GM10248 (cell line): Measurements from ENCODE around the gene PALLD.

Experiments used
- CTCF ChIA-PET: fragments of 300-600 bp; sonication (Branson Sonifier 250); formaldehyde crosslinking; extraction: SDS; loops from one replicate; lab custom pipeline; 2021; ENCODE audit warnings: antibody characterized with exemption; lab: Yijun Ruan, JAX
- POLR2A ChIA-PET: fragments of 350-650 bp; sonication (Branson Sonifier 250); formaldehyde crosslinking; extraction: SDS; loops from one replicate; lab custom pipeline; 2020; ENCODE audit warnings: antibody characterized with exemption; lab: Yijun Ruan, JAX
- DNase-seq: peaks from one replicate; pipeline ENCODE4 v3.0.0; 2012; ENCODE audit errors: extremely low spot score
- CTCF ChIP-seq: IDR thresholded peaks from 2 replicates; pipeline ENCODE4 v1.5.1; 2012; ENCODE audit warnings: mild to moderate bottlenecking, low read depth; ENCODE audit errors: extremely low read depth, missing control alignments, control extremely low read depth

The PALLD gene

GRCh38 chr4:168519576-168519975 is 22.7 kb downstream of the PALLD start:
- ChIA-PET CTCF (interaction anchor here (0.7 to 0.9 kb wide), 2 partner anchors 10 to 12 kb away, joined by 3 read pairs; no protein-coding TSS in a partner anchor), POLR2A (no interaction called here)
- TF ChIP-seq CTCF = no peak
- DNase-seq = no peak

- ChIA-PET CTCF (interaction anchor here (0.9 to 1.5 kb wide), 2 partner anchors 9 to 43 kb away, joined by 3 read pairs; no protein-coding TSS in a partner anchor), POLR2A (no interaction called here)
- DNase-seq = no peak
- TF ChIP-seq CTCF = no peak
These were observed 24.9 kb downstream of the PALLD start for GRCh38 chr4:168521721-168522120.

- CTCF ChIA-PET = interaction anchor here (0.9 to 1.5 kb wide), 2 partner anchors 8 to 44 kb away, joined by 3 read pairs; no protein-coding TSS in a partner anchor
- POLR2A ChIA-PET = no interaction called here
These were observed 25.5 kb downstream of the PALLD start for GRCh38 chr4:168522356-168522755.

DNA sequence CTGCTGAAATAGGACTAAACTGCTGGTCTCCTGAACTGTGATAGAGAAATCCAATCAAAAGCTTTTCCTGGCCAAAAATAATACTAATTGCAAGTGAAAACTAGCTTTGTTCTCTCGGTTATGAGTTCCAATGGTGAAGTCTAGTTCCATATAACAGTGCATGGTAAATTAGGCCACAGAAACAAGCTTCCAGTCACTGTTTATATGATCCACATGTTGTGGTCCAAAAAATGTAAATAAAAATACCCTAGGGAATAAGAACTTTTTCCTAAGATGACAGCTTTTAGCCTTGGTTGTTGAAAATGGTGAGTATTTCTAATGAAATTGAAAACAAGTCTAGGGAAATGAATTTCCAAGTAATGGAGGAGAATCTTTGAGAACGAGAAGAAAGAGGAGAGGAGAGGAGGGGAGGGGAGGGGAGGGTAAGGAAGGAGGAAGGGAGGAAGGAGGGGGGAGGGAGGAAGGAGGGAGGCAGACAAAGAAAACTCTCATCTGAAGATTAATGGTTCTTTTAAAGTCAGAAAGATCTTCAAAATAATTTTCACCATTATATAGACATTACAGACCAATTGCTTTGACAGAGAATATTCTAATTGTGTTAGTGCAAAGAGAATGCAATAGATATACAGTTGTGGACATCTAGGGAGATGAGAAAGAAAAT is 26.1 kb downstream of the PALLD start:
- no peak for DNase-seq
- no peak for TF ChIP-seq CTCF
- POLR2A ChIA-PET = no interaction called here
- CTCF ChIA-PET = interaction anchor here (1.5 kb wide), 1 partner anchor 44 kb away, joined by 3 read pairs; no protein-coding TSS in a partner anchor

More at GRCh38 chr4:168522356-168522755, 25.5 kb downstream of the PALLD start:
- TF ChIP-seq CTCF = no peak
- no peak for DNase-seq

DNA sequence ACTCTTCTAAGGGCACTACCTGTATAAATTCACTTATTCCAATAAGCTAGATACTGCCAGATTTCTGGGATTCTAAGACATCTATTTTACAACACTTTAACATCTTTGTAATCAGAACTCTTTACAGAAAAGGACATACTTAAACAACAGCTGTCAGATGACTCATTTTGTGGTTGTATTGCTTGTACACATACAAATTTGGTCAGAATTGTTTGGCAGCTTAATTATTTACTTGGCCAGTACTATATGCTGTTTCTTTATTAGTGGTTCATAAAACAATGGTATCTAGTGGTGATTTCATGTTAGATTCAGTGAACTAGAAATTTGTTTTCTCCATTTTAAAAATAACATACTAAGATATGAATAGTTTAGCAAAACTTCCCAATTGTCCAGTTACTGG is 27.2 kb downstream of the PALLD start:
- no peak for DNase-seq
- ChIA-PET CTCF (no interaction called here), POLR2A (no interaction called here)
- no peak for TF ChIP-seq CTCF

- ChIA-PET POLR2A (no interaction called here), CTCF (interaction anchor here (1.2 to 1.3 kb wide), 2 partner anchors 9 to 14 kb away, joined by 3 to 4 read pairs; no protein-coding TSS in a partner anchor)
- no peak for DNase-seq
- TF ChIP-seq CTCF = no peak
These were observed 28.0 kb downstream of the PALLD start for GRCh38 chr4:168524897-168525296.
